H1 (cell line): ENCODE data around the gene PRR23B. TPM values are rescaled to one million over a fixed set of nuclear protein-coding genes. Genes with fewer than 3 reads are reported as not detected.

Source experiments
- CTCF ChIA-PET: fragments of 300-600 bp; sonication (Branson Sonifier 250); formaldehyde crosslinking; loops from one replicate; lab custom pipeline; 2021; ENCODE audit not compliant: partially characterized antibody; lab: Charles Lee
- POLR2A ChIA-PET: fragments of 300-600 bp; sonication (Branson Sonifier 250); formaldehyde crosslinking; loops from one replicate; lab custom pipeline; 2021; ENCODE audit warnings: inconsistent platforms; ENCODE audit not compliant: partially characterized antibody; lab: Charles Lee
- DNase-seq, 2 experiments: peaks; one replicate each; pipeline versions ENCODE4 v3.0.0 to v3.0.0-alpha.2; 2010 to 2022; ENCODE audit warnings: low spot score in 2 of 2, low read depth in 1 of 2, mixed read lengths in 1 of 2
- FAIRE-seq: peaks from 2 replicates; lab custom pipeline; 2011; peaks lifted over from hg19 to GRCh38; lab: Jason Lieb, UNC
- H2AFZ ChIP-seq: 2 replicates; pipeline ENCODE4 v1.8.1; 2012; ENCODE audit warnings: low read length, inconsistent platforms
- H2AK5ac ChIP-seq: 2 replicates; pipeline ENCODE4 v1.6.1; 2013; ENCODE audit warnings: low read depth, low read length
- H2BK120ac ChIP-seq: replicated peaks from 2 replicates; pipeline ENCODE3; 2013; ENCODE audit warnings: low read depth, low read length, inconsistent platforms
- H2BK12ac ChIP-seq: 2 replicates; pipeline ENCODE4 v1.6.1; 2013; ENCODE audit warnings: low read depth, low read length
- H2BK15ac ChIP-seq: 2 replicates; pipeline ENCODE4 v1.6.1; 2013; ENCODE audit warnings: low read length
- H2BK20ac ChIP-seq: 2 replicates; pipeline ENCODE4 v1.6.1; 2013; ENCODE audit warnings: low read length
- H2BK5ac ChIP-seq: 2 replicates; pipeline ENCODE4 v1.6.1; 2013; ENCODE audit warnings: low read depth, low read length
- H3K14ac ChIP-seq: 2 replicates; pipeline ENCODE4 v1.6.1; 2013; ENCODE audit warnings: inconsistent platforms; ENCODE audit not compliant: insufficient read length
- H3K18ac ChIP-seq: 2 replicates; pipeline ENCODE4 v1.6.1; 2013; ENCODE audit warnings: low read length; ENCODE audit errors: extremely low read depth
- H3K23ac ChIP-seq: 2 replicates; pipeline ENCODE4 v1.6.1; 2013; ENCODE audit warnings: inconsistent platforms; ENCODE audit not compliant: insufficient read length
- H3K23me2 ChIP-seq: 2 replicates; pipeline ENCODE4 v1.6.1; 2013; ENCODE audit warnings: low read depth, low read length
- H3K27ac ChIP-seq: 2 replicates; pipeline ENCODE4 v1.6.1; 2011; ENCODE audit warnings: low read depth, low read length, inconsistent platforms
- H3K27me3 ChIP-seq, 4 experiments: replicated peaks in 1 of 4; 1 replicate in 1 of 4; 2 replicates in 3 of 4; pipeline versions ENCODE4 v1.6.1 to v1.8.1; 2011 to 2013; ENCODE audit warnings: low read length in 3 of 4, mild to moderate bottlenecking in 3 of 4, inconsistent platforms in 2 of 4, mixed read lengths in 2 of 4, moderate library complexity in 1 of 4; ENCODE audit not compliant: control insufficient read depth in 3 of 4, insufficient read depth in 3 of 4; ENCODE audit errors: extremely low read depth in 1 of 4
- H3K36me3 ChIP-seq, 4 experiments: 2 replicates each; pipeline versions ENCODE4 v1.6.1 to v1.8.1; 2011 to 2013; ENCODE audit warnings: mild to moderate bottlenecking in 4 of 4, low read length in 3 of 4, moderate library complexity in 2 of 4, control low read depth in 1 of 4, inconsistent platforms in 1 of 4; ENCODE audit not compliant: insufficient read depth in 4 of 4, control insufficient read depth in 2 of 4
- H3K4ac ChIP-seq: replicated peaks from 2 replicates; pipeline ENCODE3; 2013; ENCODE audit warnings: low read length, low read depth, mixed read lengths, inconsistent platforms; ENCODE audit not compliant: insufficient read length
- H3K4me1 ChIP-seq, 4 experiments: replicated peaks in 1 of 4; 1 replicate in 1 of 4; 2 replicates in 3 of 4; pipeline versions ENCODE4 v1.6.1 to v1.8.1; 2011 to 2013; ENCODE audit warnings: low read length in 3 of 4, inconsistent platforms in 2 of 4, mixed read lengths in 1 of 4; ENCODE audit not compliant: insufficient read depth in 4 of 4, control insufficient read depth in 3 of 4
- H3K4me2 ChIP-seq, 2 experiments: 2 replicates each; pipeline versions ENCODE4 v1.6.1 to v1.8.1; 2011 to 2013; ENCODE audit warnings: low read depth in 2 of 2, low read length in 2 of 2, control low read depth in 1 of 2, inconsistent platforms in 1 of 2, mild to moderate bottlenecking in 1 of 2; ENCODE audit not compliant: insufficient read depth in 1 of 2
- H3K4me3 ChIP-seq, 4 experiments: fragments of 200-600, 300-600 bp in 1 of 4; sonication (generic), shearing (Covaris generic), sonication (Bioruptor Twin) in 1 of 4; 2 replicates each; pipeline versions ENCODE4 v1.5.1 to v1.8.1; 2011 to 2016; ENCODE audit warnings: low read length in 4 of 4, low read depth in 3 of 4, control low read depth in 2 of 4, inconsistent platforms in 2 of 4, mild to moderate bottlenecking in 2 of 4, mixed read lengths in 1 of 4, moderate library complexity in 1 of 4; ENCODE audit not compliant: insufficient read depth in 2 of 4; ENCODE audit errors: extremely low read depth in 1 of 4
- H3K56ac ChIP-seq: replicated peaks from 2 replicates; pipeline ENCODE3; 2013; ENCODE audit warnings: low read depth, mild to moderate bottlenecking, mixed read lengths, low read length, inconsistent platforms; ENCODE audit not compliant: insufficient read length
- H3K79me1 ChIP-seq: 2 replicates; pipeline ENCODE4 v1.6.1; 2013; ENCODE audit warnings: low read depth, low read length, control low read depth
- H3K79me2 ChIP-seq, 2 experiments: 2 replicates each; pipeline versions ENCODE4 v1.6.1 to v1.8.1; 2012 to 2013; ENCODE audit warnings: low read length in 2 of 2, mild to moderate bottlenecking in 2 of 2, inconsistent platforms in 1 of 2; ENCODE audit not compliant: insufficient read depth in 2 of 2, control insufficient read depth in 1 of 2
- H3K9ac ChIP-seq, 4 experiments: replicated peaks in 1 of 4; 1 replicate in 1 of 4; 2 replicates in 3 of 4; pipeline versions ENCODE4 v1.6.1 to v1.8.1; 2011 to 2013; ENCODE audit warnings: low read depth in 3 of 4, low read length in 3 of 4, control low read depth in 2 of 4, mild to moderate bottlenecking in 2 of 4, moderate library complexity in 2 of 4, inconsistent platforms in 1 of 4; ENCODE audit errors: extremely low read depth in 1 of 4
- H3K9me3 ChIP-seq, 2 experiments: 2 replicates each; pipeline versions ENCODE4 v1.6.1 to v1.8.1; 2012 to 2013; ENCODE audit warnings: mild to moderate bottlenecking in 2 of 2, moderate library complexity in 2 of 2, control low read depth in 1 of 2, inconsistent platforms in 1 of 2, low read depth in 1 of 2, low read length in 1 of 2, mixed read lengths in 1 of 2; ENCODE audit not compliant: insufficient read depth in 2 of 2
- H4K20me1 ChIP-seq, 2 experiments: replicated peaks in 1 of 2; 2 replicates each; pipeline versions ENCODE3 to v1.8.1; 2011 to 2013; ENCODE audit warnings: inconsistent platforms in 2 of 2, low read length in 2 of 2, mild to moderate bottlenecking in 1 of 2; ENCODE audit not compliant: insufficient read depth in 2 of 2, control insufficient read depth in 1 of 2
- H4K5ac ChIP-seq: 2 replicates; pipeline ENCODE4 v1.6.1; 2013; ENCODE audit warnings: low read length, low read depth, mixed read lengths, inconsistent platforms; ENCODE audit not compliant: insufficient read length
- H4K8ac ChIP-seq: 2 replicates; pipeline ENCODE4 v1.8.0; 2013; ENCODE audit warnings: mild to moderate bottlenecking, moderate library complexity, low read length, inconsistent platforms; ENCODE audit not compliant: insufficient read depth; ENCODE audit errors: extremely low read depth
- H4K91ac ChIP-seq: replicated peaks from 2 replicates; pipeline ENCODE3; 2013; ENCODE audit warnings: low read length, mixed read lengths, inconsistent platforms; ENCODE audit not compliant: insufficient read length
- BRCA1 ChIP-seq: IDR thresholded peaks from 2 replicates; pipeline ENCODE4 v1.6.1; 2012; ENCODE audit warnings: low read depth, low read length, improper control_type of control experiment
- JUN ChIP-seq: IDR thresholded peaks from 2 replicates; pipeline ENCODE4 v1.6.1; 2011; ENCODE audit warnings: low read depth, mild to moderate bottlenecking, improper control_type of control experiment, low read length
- POLR2AphosphoS5 ChIP-seq: IDR thresholded peaks from 2 replicates; pipeline ENCODE4 v1.6.1; 2011; ENCODE audit warnings: low read depth, low read length
- RXRA ChIP-seq: IDR thresholded peaks from 2 replicates; pipeline ENCODE4 v1.6.1; 2011; ENCODE audit warnings: low read depth, mild to moderate bottlenecking, low read length, moderate library complexity; ENCODE audit not compliant: insufficient read depth
- SP1 ChIP-seq: IDR thresholded peaks from 2 replicates; pipeline ENCODE4 v1.6.1; 2011; ENCODE audit warnings: low read depth, low read length
- SRF ChIP-seq: IDR thresholded peaks from 2 replicates; pipeline ENCODE4 v1.6.1; 2011; ENCODE audit warnings: mild to moderate bottlenecking, low read depth, low read length, moderate library complexity
- polyA plus RNA-seq, 7 experiments: library from polyadenylated mRNA; depleted of rRNA in 3 of 7; stranded (reverse) in 5 of 7; unstranded in 2 of 7; fragments of >200 nt in 5 of 7; fragments of 200-250 nt in 2 of 7; gene quantifications; 1 replicate in 5 of 7; 2 replicates in 1 of 7; 4 replicates in 1 of 7; pipeline versions ENCODE4 v1.2.1 to v1.2.3, GENCODE V29; 2011 to 2013; ENCODE audit warnings: missing spikeins in 2 of 7, mixed read lengths in 2 of 7
- total RNA-seq: library from RNA; stranded (reverse); fragmentation: NEBNext Ultra II Directional; extraction: Animal tissue kit (Norgen Biotek cat#: 25700); gene quantifications from 2 replicates; pipeline ENCODE4 v1.2.1, GENCODE V29; 2021

PRR23B gene
- total and polyA plus RNA-seq, 2 of the 8 experiments (the other 6 are each of a cell fraction or from before 2014, with no cell fraction given), result not detected

DNA sequence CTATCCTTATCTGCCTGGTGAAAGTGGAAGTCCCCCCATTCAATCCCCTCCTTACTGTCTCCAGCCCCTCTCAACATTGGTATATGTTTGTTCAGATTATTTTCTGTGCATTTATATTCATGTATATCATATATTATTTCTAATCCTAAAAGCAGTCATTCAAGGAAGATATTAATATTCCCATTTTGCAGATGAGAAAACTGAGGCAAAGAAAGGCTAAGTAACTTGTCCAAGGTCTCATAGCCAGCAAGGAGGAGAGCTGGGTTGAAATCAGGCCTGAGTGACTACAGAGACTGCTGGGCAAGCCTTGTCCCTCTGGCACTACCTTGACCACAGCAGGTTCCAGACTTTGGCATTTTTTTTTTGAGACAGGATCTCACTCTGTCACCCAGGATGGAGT is 44.7 kb downstream of the PRR23B start:
- H4K5ac ChIP-seq, result no peak overlapping the region
- H2BK5ac ChIP-seq, result no peak overlapping the region
- no peaks in the 10 kb centered on the region for H3K79me2 ChIP-seq
- H3K4me2 ChIP-seq, result no peak overlapping the region
- ChIA-PET POLR2A (no interaction called here), CTCF (interaction anchor here (15.1 kb wide), 1 partner anchor 40 kb away, joined by 223 read pairs; no protein-coding TSS in a partner anchor)
- H2AFZ ChIP-seq, result no peak overlapping the region
- no peak overlapping the region for H2BK120ac ChIP-seq
- H2BK12ac ChIP-seq, result no peak overlapping the region
- H3K14ac ChIP-seq, result no peak overlapping the region
- no peak overlapping the region for H3K4ac ChIP-seq
- H3K4me3 ChIP-seq, result no peak overlapping the region
- H2BK20ac ChIP-seq, result no peak overlapping the region
- no peaks in the 10 kb centered on the region for H3K36me3 ChIP-seq
- no peak overlapping the region for H3K9ac ChIP-seq
- no peaks in the 10 kb centered on the region for H3K23me2 ChIP-seq
- H3K18ac ChIP-seq, result no peak overlapping the region
- DNase-seq, result no peak
- TF ChIP-seq SRF (no peak), JUN (no peak), BRCA1 (no peak), RXRA (no peak), SP1 (no peak), POLR2AphosphoS5 (no peak)
- no peak overlapping the region for H2AK5ac ChIP-seq
- H3K27me3 ChIP-seq, result no peaks in the 10 kb centered on the region
- no peaks in the 10 kb centered on the region for H3K79me1 ChIP-seq
- H3K56ac ChIP-seq, result no peak overlapping the region
- H3K23ac ChIP-seq, result no peak overlapping the region
- H2BK15ac ChIP-seq, result no peak overlapping the region
- H3K9me3 ChIP-seq, result no peaks in the 10 kb centered on the region
- no peaks in the 10 kb centered on the region for H3K4me1 ChIP-seq
- no peak overlapping the region for H4K91ac ChIP-seq
- H4K8ac ChIP-seq, result no peak overlapping the region
- no peak for FAIRE-seq
- no peak overlapping the region for H3K27ac ChIP-seq
- no peaks in the 10 kb centered on the region for H4K20me1 ChIP-seq
